Stimulated activated CD8-positive, alpha-beta memory T cell treated with anti-CD3 and anti-CD28 coated beads, Interleukin-12 subunit alpha, Interleukin-12 subunit beta, amount 100 ng/mL, for 24 hours (primary cell): ENCODE results near the gene CCDC60.

Source experiments
- DNase-seq: peaks from one replicate; pipeline ENCODE4 v3.0.0-alpha.2; 2020; ENCODE audit errors: extremely low read depth

Gene CCDC60

GRCh38 chr12:119540476-119540875 lies 205.9 kb downstream of the CCDC60 start:
- no peak for DNase-seq

- DNase-seq: no peak
Observed at GRCh38 chr12:119544765-119545625, 210.5 kb downstream of the CCDC60 start.

- no peak for DNase-seq
Observed at GRCh38 chr12:119546340-119546739, 211.8 kb downstream of the CCDC60 start.

- DNase-seq: no peak
Observed at GRCh38 chr12:119547001-119547400, 212.5 kb downstream of the CCDC60 start.

- DNase-seq: no peak
Observed at GRCh38 chr12:119556854-119557253, 222.3 kb downstream of the CCDC60 start.

- DNase-seq: no peak
Observed at GRCh38 chr12:119565404-119565803, 230.9 kb downstream of the CCDC60 start.

GRCh38 chr12:119570771-119571170 lies 236.2 kb downstream of the CCDC60 start:
- no peak for DNase-seq

- no peak for DNase-seq
Observed at GRCh38 chr12:119573086-119573485, 238.6 kb downstream of the CCDC60 start.

GRCh38 chr12:119574255-119574654 lies 239.7 kb downstream of the CCDC60 start:
- DNase-seq: no peak

- DNase-seq: no peak
Observed at GRCh38 chr12:119576118-119576810, 241.7 kb downstream of the CCDC60 start.

- DNase-seq: no peak
Observed at GRCh38 chr12:119576915-119577314, 242.4 kb downstream of the CCDC60 start.

- no peak for DNase-seq
Observed at GRCh38 chr12:119578112-119578511, 243.6 kb downstream of the CCDC60 start.

GRCh38 chr12:119589097-119589496 lies 254.6 kb downstream of the CCDC60 start:
- no peak for DNase-seq

GRCh38 chr12:119589634-119590033 lies 255.1 kb downstream of the CCDC60 start:
- DNase-seq: no peak
